Activated CD8-positive, alpha-beta memory T cell treated with anti-CD3 and anti-CD28 coated beads for 48 hours (primary cell): ENCODE measurements around the gene ACOT12.
"Not testable (repeated sequence)": the region's sequence is repeated elsewhere in the genome, so short reads cannot be mapped to it uniquely, and the experiment has no call there.

ENCODE experiments used
- DNase-seq, 3 experiments: peaks; one replicate each; pipeline ENCODE4 v3.0.0-alpha.2; 2020; ENCODE audit warnings: low read depth in 2 of 3, low spot score in 2 of 3

The ACOT12 gene

DNA sequence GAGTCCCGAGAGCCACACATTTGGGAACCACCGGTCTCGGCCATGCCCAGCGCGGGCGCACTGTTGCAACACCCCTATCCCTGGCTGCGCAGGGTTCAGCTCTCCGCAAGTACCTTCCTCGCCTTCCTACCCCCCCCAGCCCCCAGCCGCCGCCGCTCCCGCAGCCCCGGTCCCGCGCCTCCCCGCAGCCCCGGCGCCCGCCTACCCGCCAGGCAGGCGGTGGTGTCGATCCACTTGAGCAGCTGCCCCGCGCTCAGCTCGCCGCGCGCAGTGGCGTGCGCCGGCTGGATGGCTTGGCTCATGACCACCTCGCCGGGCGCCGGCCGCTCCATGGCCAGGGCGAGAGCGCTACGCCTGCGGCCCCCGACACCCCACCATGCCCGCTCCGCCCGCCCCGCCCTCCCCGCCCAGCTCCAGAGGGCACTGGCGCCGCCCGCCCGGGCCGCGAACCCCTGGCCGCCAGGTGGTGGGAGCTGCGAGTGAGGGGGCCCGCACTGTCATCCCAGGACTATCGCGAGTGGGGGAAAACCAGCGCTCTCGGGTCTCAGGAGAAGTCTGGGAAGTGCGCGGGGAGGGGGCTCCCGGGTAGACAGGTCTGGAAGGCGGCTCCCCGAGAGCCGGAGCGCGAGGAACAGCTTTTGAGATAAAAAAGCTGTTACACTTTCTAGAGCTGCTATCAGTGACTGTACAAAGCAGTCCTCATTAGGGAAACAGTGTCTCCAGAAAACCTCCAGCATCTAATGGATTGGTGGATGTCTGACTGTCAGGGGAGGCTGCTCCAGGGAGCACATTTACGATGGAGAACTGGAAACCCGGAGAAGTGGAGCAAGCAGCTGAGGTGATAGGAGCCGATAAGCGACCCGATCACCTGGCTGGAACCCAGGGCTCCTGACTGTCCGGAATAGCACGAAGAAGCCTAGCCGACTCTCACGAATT is at the start of gene ACOT12:
Gene ACOT12, minus strand, starts transcription at position 352 of the 936 bp plus-strand sequence. Its CDS starts 20 bp downstream, at position 332.
- no peak for DNase-seq

DNA sequence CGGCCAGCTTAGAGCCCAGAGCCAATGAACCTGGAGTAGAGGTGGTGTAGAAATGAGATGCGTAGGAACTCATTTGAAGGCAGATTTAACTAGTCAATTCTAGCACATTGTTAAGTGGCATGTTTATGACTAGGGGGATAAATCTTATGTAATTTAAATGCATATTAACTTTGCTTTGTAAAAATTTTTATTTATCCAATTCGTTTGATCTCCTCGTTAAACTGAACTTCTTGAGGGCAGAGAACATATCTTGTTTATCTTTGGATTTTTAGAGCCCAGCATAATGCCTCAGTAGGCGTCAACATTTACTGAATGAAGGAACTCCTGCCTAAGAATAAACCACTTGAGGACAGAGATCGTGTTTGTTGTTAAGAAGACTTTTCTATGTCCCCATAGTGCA is 41.1 kb upstream of the ACOT12 start:
- DNase-seq = no peak

DNA sequence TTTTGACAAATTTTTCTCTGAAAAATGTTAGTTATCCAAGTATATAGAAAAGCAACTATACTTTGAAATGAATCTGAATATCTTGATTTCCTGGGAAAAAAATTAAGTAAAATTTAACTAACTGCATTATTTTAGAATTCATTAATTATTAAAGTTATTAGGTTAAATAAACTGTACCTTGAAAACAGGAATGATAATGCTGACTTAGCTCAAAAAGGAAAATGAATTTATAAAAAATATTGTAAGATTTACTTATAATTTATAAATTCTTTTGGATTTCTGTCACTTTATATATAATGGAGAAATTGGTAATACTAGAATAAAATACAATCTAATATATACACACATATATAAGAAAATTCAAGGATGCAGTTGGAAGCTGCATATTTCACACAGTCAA is 36.1 kb upstream of the ACOT12 start:
- DNase-seq = no peak

DNA sequence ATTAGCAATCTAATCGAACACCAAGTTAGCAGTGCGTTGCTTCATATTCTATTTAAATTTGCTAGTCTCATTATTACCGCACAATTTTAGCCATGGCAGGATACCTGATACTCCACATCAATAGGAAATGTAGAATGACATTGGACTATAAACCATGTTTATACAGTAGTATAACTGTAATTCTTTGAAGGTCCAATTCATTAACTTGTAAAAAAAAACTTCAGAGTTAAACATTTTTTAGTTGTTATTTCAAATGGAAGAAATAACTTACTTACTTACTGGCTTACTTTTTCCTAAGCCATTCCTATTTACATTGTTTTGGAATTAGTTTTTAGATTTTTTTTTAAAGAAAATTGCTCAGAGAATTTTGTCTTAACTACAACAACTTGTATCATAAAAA is 35.4 kb upstream of the ACOT12 start:
- no peak for DNase-seq

DNA sequence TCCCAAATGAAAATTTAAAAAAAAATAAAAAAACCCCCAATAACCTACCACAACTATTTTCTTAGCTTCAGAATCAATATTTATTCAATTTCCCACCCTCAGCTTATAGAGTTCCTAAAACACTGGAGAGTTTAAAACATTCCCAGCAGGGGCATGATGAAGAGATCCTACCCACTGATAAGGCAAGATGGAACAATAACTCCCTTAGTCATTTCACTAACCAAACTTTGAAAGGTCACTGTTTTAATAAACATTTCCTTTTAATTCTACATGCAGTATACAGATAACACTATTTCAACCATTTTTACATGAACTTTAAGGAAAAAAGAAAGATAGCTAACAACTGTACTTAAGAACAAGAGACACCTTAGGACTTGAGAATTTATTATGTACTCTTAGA is 34.9 kb upstream of the ACOT12 start:
- no peak for DNase-seq

DNA sequence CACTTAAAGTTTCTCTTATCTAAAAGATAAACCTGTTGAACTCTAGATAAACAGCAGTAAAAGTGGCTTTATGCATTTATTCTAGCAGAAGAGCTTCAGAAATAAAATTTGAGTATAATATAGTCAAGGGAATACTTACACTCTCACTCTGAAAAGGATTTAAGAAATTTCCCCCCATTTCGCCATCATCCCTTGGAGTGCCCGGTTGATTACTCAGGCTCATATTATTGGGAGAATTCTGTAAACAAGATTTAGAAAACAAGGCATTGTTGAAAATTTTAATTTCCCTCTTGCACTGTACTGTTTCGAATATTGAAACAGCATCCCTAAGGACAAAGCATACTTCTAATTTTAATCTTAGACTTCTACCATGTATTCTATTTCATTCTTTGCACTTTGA is 34.5 kb upstream of the ACOT12 start:
- DNase-seq = no peak

DNA sequence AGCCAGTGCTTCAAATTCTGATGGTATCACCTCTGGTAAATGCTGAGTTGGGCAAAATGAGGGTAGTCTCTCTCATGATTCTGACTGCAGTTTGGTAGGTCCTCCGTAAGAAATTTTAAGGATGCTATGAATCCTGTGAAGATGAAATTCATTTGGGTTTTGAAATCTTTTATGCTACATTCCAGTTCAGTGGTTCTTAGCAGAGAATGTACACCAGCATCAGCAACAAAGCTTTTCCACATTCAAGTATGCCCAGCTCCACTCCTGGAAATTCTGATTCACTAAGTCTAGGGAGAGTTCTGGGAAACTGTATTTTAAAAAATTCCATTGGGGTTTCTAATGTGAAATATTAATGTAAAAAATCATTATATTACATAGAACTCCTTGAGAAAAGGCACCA is 33.6 kb upstream of the ACOT12 start:
- no peak for DNase-seq

DNA sequence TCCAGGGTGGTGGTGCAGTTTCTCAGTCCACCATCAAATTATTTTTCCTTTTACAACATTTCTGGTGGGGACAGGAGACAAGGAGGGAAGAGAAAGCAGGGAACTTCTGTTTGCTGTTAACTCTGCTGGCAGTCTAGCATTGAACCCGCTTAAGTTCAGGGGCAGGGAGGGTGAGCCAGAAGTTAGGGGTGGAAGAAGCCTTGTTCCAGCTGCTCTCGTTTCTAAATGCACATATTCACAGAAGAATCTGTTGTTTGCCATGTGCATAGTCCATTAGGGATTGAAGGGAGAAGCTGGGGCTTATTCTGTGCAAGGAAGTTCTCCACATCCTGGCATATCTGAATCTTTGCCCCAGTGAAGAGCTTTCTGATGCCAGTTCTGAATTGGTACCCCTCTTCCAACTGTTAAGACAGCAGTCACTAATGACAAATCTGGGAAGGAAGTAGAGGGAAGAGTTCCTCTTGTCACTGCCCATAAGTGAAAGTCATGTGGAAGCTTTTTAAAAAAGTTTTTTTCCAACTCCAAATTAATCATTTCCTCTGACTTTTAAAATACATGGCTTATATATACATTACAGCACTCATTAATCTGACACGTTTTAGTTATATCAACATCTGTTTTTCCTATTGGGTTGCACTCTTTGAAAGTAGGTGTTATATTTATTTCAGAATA is 32.6 kb upstream of the ACOT12 start:
- DNase-seq = no peak

DNA sequence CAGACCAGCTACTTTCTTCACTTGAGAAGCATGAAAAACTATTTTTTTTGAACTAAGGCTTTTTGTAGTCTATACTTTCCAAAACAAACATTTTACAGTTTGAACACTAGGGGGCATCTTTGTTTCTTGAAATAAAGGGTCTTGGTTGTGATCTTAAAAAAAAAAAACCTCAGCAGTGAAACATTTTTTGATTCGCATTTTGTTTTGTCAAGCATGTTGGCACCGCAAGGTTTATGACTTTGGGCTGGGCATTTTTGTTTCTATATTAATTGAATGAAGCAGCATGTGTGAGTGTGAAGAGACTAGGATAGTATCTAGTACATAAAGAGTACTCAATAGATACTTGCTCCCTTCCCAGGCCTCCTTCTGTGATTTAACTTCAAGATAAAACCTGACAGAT is 31.6 kb upstream of the ACOT12 start:
- no peak for DNase-seq

DNA sequence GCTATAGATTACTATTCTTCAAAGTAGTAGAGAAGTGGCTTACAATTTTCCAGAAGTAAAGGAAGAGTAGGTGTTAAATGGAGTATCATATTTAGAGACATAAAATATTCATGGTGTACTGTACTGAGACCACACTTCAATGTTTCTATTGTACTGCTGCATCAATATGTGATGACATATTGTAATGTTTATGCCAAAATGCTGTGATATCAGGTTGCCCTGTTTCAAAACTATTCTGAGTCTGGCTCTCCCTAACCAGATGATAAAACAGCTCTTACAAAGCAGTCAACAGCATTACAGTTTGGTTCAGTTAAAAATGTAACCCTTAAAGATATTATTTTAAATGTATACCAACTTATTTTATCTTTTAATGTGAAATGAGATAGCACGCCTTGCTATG is 30.8 kb upstream of the ACOT12 start:
- no peak for DNase-seq

DNA sequence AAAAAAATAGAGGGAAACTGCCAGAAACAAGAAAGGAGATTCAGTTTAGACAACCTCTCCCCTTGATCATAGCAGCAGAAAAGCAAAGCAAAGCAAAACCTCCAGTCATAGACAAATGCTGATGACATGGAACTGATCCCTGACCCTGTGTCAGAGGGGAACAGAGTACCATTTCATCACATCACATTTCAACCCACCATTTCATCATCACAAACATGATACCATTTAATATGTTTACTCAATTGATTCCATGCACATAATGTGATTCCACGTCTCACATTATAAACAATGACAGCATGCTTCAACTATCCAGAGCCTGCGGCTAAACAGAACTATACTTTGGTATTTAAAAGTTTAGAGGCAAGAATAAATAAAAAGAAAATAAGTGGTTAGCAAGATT is 28.7 kb upstream of the ACOT12 start:
- no peak for DNase-seq

DNA sequence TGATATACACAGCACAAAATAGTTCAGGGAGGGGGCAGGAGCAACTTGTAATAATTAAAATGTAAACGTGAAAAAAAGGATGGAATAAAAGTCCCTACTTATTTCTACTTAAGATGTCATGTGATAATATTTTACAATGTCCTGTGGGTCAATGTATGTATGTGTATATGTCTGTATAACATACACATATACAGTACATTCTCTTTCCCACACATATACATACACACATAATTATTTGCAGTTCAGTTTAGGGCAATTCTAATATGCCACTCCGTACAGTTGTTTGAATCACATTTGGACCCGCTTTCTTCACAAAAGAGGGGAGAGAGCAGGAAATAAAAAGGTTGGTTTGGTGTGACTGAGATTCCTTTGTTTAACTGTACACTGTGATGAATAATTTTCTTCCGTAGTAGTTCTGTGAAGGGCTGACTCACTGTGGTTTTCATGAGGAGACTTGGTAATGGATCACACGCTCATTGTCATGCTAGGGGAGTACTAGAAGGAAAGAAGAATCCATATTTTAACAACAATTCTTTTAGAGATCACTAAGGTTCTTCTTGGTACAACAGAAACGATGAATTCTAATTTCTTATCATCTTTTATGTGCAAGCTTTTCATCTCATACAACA is 26.2 kb upstream of the ACOT12 start:
- no peak for DNase-seq

DNA sequence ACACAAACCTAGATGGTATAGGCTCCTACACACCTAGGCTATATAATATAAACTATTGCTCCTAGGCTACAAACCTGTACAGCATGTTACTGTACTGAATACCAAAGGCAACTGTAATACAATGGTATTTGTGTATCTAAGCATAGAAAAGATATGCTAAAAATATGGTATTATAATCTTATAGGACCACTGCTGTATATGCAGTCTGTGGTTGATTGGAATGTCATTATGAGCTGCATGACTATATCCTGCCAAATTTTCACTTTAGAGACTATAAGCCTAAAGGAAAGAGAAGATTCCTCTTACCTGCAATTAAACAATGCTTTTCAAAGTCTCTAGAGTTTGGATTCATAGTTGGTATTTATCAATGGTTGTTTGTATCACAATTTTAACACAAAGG is 24.7 kb upstream of the ACOT12 start:
- DNase-seq = no peak

DNA sequence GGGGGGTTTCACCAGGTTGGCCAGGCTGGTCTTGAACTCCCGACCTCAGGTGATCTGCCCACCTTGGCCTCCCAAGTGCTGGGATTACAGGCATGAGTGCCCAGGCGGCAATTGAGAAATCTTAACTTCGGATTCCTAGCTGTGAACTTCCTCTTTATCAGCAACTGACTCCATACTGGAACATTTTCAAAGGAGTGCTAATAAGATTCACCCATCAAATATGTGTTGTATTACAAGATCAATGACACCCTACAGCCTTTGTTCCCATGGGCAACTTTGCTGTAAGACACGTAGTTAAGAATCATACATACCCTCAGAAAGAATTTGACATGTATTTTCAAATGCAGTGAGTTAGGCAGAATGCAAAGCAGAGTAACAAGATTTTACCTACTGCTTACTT is 23.1 kb upstream of the ACOT12 start:
- no peak for DNase-seq

DNA sequence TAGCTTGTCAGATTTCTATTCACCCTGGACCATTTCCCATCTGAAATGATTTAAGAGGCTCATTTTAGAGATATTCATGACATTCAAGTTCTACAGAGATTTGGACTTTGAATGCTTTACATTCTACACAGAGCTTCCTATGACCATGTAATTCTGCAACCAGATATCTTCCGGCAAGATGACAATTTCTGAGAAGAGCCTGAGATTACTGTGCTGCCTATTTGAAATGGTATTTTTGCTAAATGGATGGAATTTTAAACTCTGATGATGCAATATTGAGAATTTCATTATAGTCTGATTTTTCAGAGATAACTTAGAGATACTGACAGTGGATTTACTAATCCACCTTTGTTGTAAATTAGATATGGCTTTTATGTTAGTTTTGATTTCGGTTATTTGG is 16.0 kb upstream of the ACOT12 start:
- no peak for DNase-seq

DNA sequence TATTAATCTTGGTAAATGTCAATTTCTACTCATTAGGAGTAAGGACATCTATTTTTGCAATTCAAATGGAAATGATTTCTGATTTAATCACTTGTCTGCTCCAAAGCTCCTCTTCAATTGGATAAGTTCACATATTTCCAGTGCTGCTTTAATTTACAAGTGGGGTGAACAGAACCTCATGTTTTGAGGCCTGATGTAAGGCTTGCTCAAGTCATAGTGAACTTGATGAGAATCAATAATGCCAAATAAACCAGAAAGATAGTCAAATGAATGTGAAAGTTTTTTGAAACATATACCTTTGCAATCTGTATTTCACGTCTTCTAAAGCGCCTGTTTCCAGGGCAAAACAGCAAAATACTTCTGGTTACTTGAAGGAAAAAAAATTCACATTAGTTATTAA is 15.4 kb upstream of the ACOT12 start:
- no peak for DNase-seq

DNA sequence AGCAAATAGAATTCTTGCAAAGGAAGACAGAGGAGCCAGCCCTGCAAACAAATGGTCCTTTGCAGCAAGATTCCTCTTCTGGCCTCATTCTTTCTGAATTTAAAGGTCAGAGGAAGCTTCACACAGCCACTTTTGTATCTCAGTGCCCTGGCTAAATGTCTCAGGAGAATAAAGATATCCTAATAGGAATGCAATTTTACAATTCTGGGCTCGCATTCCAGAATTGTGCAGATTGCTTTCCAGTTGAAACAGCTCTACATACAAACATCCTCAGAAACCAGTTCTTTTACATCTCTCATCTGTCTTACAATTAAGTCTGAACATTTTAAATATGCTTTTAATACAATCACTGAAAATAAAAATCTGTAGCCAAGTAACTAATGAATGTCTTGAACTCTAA is 14.6 kb upstream of the ACOT12 start:
- no peak for DNase-seq

DNA sequence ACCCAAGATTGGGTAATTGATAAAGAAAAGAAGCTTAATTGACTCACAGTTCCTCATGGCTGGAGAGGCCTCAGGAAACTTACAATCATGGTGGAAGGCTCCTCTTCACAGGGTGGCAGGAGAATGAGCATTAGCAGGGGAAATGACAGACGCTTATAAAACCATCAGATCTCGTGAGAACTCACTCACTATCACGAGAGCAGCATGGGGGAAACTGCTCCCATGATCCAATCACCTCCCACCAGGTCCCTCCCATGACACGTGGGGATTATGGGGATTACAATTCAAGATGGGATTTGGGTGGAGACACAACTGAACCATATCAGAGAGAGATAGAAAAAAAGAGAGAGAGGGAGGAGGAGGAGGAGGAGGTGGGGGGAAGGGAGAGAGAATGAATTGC is 13.9 kb upstream of the ACOT12 start:
- DNase-seq = not testable (repeated sequence)

DNA sequence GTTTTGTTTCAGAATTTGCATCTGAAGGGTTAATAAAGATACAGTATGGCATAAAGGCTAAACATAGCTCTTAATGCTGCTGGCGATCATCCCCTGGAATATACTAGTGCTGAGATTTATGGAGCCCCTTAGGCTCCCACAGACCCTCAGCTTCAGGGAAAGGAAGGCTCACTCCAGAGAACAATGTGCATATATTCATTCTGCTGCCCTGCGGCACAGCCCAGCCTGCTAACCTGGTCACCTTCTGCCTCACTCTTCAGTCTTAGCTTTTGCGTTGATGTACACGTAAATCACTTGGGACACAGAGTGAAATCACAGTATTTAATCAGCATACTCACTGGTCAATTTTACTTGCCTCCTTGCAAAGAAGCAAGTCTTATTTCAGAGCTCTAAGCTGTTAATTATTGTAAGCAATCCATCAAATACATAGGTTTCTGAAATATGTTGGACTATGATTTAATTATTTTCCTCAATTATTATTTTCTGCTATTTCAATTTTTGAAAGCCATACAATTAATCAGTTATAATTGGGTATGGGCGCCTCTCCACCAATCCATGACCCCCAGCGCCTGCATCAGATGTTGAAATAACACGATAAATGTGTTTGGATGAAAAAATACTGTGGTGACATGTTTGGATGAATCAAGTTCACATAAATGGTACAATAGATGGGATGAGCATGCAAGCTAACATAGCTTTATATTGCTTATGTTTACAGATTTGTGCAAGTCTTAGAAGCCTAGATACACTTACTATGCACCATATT is 11.4 kb upstream of the ACOT12 start:
- DNase-seq = no peak

DNA sequence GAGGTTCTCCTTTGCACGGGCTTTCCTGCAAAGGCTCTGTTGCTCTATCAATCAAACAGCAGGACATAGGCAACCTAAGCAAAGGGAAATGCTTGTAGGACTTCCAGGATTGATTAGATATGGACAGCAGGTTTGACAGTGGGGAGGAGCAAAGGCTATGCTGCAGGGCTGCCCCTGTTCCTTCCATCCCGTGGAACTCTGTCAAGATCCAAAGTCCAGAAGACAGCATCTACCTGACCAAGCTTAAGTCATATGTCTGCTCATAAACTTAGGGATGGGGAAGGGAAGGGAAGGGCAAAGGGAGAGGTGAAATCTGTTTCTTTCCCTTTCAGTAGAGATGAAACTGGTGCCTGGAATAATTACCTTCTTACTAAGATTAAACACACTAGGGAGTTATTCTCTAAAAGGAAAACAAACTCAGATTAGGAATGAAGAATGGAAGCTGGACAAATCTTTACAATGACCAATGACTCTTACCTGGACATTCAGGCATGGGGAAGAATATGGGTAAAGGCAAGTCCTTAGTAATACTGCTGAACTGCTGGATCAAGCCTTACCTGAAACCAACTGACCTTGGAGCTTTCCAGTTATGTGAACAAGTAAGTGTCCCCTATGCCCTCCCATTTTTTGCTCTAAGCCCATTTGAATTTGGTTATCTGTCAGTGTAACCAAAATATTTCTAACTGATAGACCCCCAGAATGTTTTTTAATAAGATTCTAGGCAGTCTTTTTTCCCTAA is 8.4 kb upstream of the ACOT12 start:
- no peak for DNase-seq

DNA sequence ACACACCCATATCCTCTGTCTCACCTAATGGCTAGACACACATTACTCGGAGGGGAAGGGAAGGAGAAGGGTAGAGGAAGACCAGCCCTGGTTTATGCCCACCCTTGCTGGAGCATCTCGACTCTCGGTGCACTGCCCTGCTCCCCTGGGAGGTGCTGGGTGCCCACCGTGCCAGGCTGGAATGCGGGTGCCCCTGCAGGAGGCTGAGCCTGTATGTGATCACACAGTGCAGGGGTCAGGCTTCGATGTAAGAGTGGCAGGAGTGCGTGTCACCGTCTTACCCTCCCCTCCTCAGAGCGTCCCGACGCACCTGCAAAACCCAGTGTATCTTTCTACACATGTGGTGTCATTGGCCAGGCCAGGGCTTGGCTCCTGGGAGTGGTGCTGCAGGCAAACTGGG is 7.3 kb upstream of the ACOT12 start:
- DNase-seq = no peak
